Right atrium auricular region (tissue), 2 donors: Measurements from ENCODE around the gene LCLAT1. TPM values are rescaled to one million over a fixed set of nuclear protein-coding genes. Genes with fewer than 3 reads are reported as not detected.
"Not testable (repeated sequence)": the region's sequence is repeated elsewhere in the genome, so short reads cannot be mapped to it uniquely, and the experiment has no call there.

ENCODE experiments used
- DNase-seq: peaks from one replicate; pipeline ENCODE4 v3.0.0-alpha.2; 2019; ENCODE audit warnings: low spot score
- H3K27ac ChIP-seq, 2 donors: fragments of 200-600 bp; sonication (generic); 1 replicate in 1 of 2; 2 replicates in 1 of 2; pipeline ENCODE4 v1.5.1; 2016 to 2019
- H3K27me3 ChIP-seq, 2 donors: fragments of 200-600 bp; sonication (generic); one replicate each; pipeline versions ENCODE4 v1.5.1 to v1.6.0; 2017 to 2019
- H3K36me3 ChIP-seq: fragments of 200-600 bp; sonication (generic); one replicate; pipeline ENCODE4 v1.5.1; 2016
- H3K4me1 ChIP-seq, 2 donors: fragments of 200-600 bp; sonication (generic); one replicate each; pipeline versions ENCODE4 v1.5.1 to v1.6.0; 2017 to 2019
- H3K4me3 ChIP-seq, 2 donors: fragments of 200-600 bp; sonication (generic); 1 replicate in 1 of 2; 2 replicates in 1 of 2; pipeline ENCODE4 v1.5.1; 2017 to 2019; ENCODE audit warnings: mild to moderate bottlenecking in 1 of 2, moderate library complexity in 1 of 2
- H3K9me3 ChIP-seq, 2 donors: fragments of 200-600 bp; sonication (generic); one replicate each; pipeline ENCODE4 v1.5.1; 2019
- CTCF ChIP-seq, 2 donors: fragments of 200-600 bp; sonication (generic); IDR thresholded peaks; one replicate each; pipeline ENCODE4 v1.5.1; 2019; ENCODE audit warnings: antibody characterized with exemption in 2 of 2
- total RNA-seq, 2 donors: library from RNA; depleted of rRNA; stranded (reverse); fragments of >200 nt; gene quantifications; one replicate each; pipeline ENCODE4 v1.1.0, GENCODE V29; 2016

The LCLAT1 gene
- total RNA-seq, 2 donors from 2014 or later = 13.2 to 14.3 TPM

GRCh38 chr2:30493440-30493839, 46.4 kb downstream of the LCLAT1 start:
- no peak overlapping the region for H3K27ac ChIP-seq

GRCh38 chr2:30495896-30496295, 48.9 kb downstream of the LCLAT1 start:
- not testable (repeated sequence) for H3K36me3 ChIP-seq, DNase-seq, H3K4me3 ChIP-seq, H3K27me3 ChIP-seq, H3K27ac ChIP-seq
- Histone ChIP-seq H3K4me1 (peaks cover 0 to 15% of the 10 kb centered on the region in 2 donors), H3K9me3 (peaks cover 0 to 18% of the 10 kb centered on the region in 2 donors)

More at GRCh38 chr2:30493440-30493839, 46.4 kb downstream of the LCLAT1 start:
- H3K27me3 ChIP-seq = no peaks in the 10 kb centered on the region
- peaks cover 0 to 11% of the 10 kb centered on the region in 2 donors for H3K9me3 ChIP-seq
- TF ChIP-seq CTCF (IDR thresholded peaks at IDR 0.05) = no peak
- peaks cover 0 to 15% of the 10 kb centered on the region in 2 donors for H3K4me1 ChIP-seq
- H3K4me3 ChIP-seq = no peak overlapping the region
- no peak for DNase-seq
- no peaks in the 10 kb centered on the region for H3K36me3 ChIP-seq

GRCh38 chr2:30499681-30500080, 52.6 kb downstream of the LCLAT1 start:
- H3K27me3 ChIP-seq = no peaks in the 10 kb centered on the region
- H3K27ac ChIP-seq = no peak overlapping the region
- peaks cover 0 to 21% of the 10 kb centered on the region in 2 donors for H3K9me3 ChIP-seq
- no peak for TF ChIP-seq CTCF (IDR thresholded peaks at IDR 0.05)
- DNase-seq = no peak
- no peaks in the 10 kb centered on the region for H3K36me3 ChIP-seq
- no peak overlapping the region for H3K4me3 ChIP-seq
- peaks cover 0 to 3% of the 10 kb centered on the region in 2 donors for H3K4me1 ChIP-seq

- Histone ChIP-seq H3K4me1 (peaks cover 0 to 3% of the 10 kb centered on the region in 2 donors), H3K27me3 (no peaks in the 10 kb centered on the region), H3K27ac (no peak overlapping the region), H3K4me3 (no peak overlapping the region), H3K36me3 (no peaks in the 10 kb centered on the region), H3K9me3 (peaks cover 0 to 21% of the 10 kb centered on the region in 2 donors)
- TF ChIP-seq CTCF (IDR thresholded peaks at IDR 0.05) = no peak
- no peak for DNase-seq
These were observed 53.7 kb downstream of the LCLAT1 start for GRCh38 chr2:30500699-30501098.

- no peak overlapping the region for H3K27ac ChIP-seq
These were observed 55.3 kb downstream of the LCLAT1 start for GRCh38 chr2:30502310-30502709.

GRCh38 chr2:30503007-30503694, 56.1 kb downstream of the LCLAT1 start:
- peaks cover 0 to 13% of the 10 kb centered on the region in 2 donors for H3K9me3 ChIP-seq
- H3K27me3 ChIP-seq = no peaks in the 10 kb centered on the region
- H3K27ac ChIP-seq = no peak overlapping the region
- peaks cover 0 to 3% of the 10 kb centered on the region in 2 donors for H3K4me1 ChIP-seq
- H3K36me3 ChIP-seq = no peaks in the 10 kb centered on the region
- TF ChIP-seq CTCF (IDR thresholded peaks at IDR 0.05) = peak in 1 of 2 donors; percentile 50
- H3K4me3 ChIP-seq = no peak overlapping the region
- no peak for DNase-seq

More at GRCh38 chr2:30502310-30502709, 55.3 kb downstream of the LCLAT1 start:
- no peak for DNase-seq
- Histone ChIP-seq H3K9me3 (peaks cover 0 to 21% of the 10 kb centered on the region in 2 donors), H3K4me3 (no peak overlapping the region), H3K27me3 (no peaks in the 10 kb centered on the region), H3K36me3 (no peaks in the 10 kb centered on the region), H3K4me1 (peaks cover 0 to 3% of the 10 kb centered on the region in 2 donors)
- TF ChIP-seq CTCF (IDR thresholded peaks at IDR 0.05) = no peak
